Endodermal cell (in vitro differentiated cells): Measurements from ENCODE around the gene PFN3. TPM values are rescaled to one million over a fixed set of nuclear protein-coding genes. Genes with fewer than 3 reads are reported as not detected.
A peak's percentile ranks its signal among the peaks of the same experiment; 100 is the strongest.
"Not testable (repeated sequence)": the region's sequence is repeated elsewhere in the genome, so short reads cannot be mapped to it uniquely, and the experiment has no call there.

Experiments
- DNase-seq: peaks from one replicate; pipeline ENCODE4 v3.0.0-alpha.2; 2017
- H3K27ac ChIP-seq: 2 replicates; pipeline ENCODE4 v1.5.1; 2013; ENCODE audit warnings: mild to moderate bottlenecking, low read depth, low read length, moderate library complexity
- H3K27me3 ChIP-seq: 2 replicates; pipeline ENCODE4 v1.6.1; 2013; ENCODE audit warnings: mild to moderate bottlenecking, low read length, moderate library complexity; ENCODE audit not compliant: insufficient read depth, control insufficient read depth, poor library complexity, severe bottlenecking
- H3K36me3 ChIP-seq: 2 replicates; pipeline ENCODE4 v1.7.0; 2013; ENCODE audit warnings: mild to moderate bottlenecking, low read length, moderate library complexity; ENCODE audit not compliant: control insufficient read depth, insufficient read depth
- H3K4me1 ChIP-seq: one replicate; pipeline ENCODE4 v1.7.0; 2013; ENCODE audit warnings: low read length; ENCODE audit not compliant: control insufficient read depth, insufficient read depth
- H3K4me3 ChIP-seq: 2 replicates; pipeline ENCODE4 v1.5.1; 2013; ENCODE audit warnings: mild to moderate bottlenecking, low read length, moderate library complexity
- H3K9ac ChIP-seq: 2 replicates; pipeline ENCODE4 v1.6.1; 2013; ENCODE audit warnings: mild to moderate bottlenecking, low read length, moderate library complexity; ENCODE audit not compliant: poor library complexity, severe bottlenecking; ENCODE audit errors: extremely low read depth
- H3K9me3 ChIP-seq: 2 replicates; pipeline ENCODE4 v1.6.1; 2013; ENCODE audit warnings: mild to moderate bottlenecking, low read length, moderate library complexity; ENCODE audit not compliant: control insufficient read depth
- H3K27ac Mint-ChIP-seq: 2 replicates; pipeline ENCODE4 v1.8.0; 2020; ENCODE audit warnings: mixed read lengths
- H3K27me3 Mint-ChIP-seq: 2 replicates; pipeline ENCODE4 v1.8.0; 2021; ENCODE audit warnings: mild to moderate bottlenecking, mixed read lengths; ENCODE audit not compliant: insufficient read depth
- H3K36me3 Mint-ChIP-seq: 2 replicates; pipeline ENCODE4 v1.8.0; 2020; ENCODE audit warnings: low read depth, mixed read lengths
- H3K4me1 Mint-ChIP-seq: 2 replicates; pipeline ENCODE4 v1.8.0; 2020; ENCODE audit warnings: mixed read lengths
- H3K4me3 Mint-ChIP-seq: 2 replicates; pipeline ENCODE4 v1.8.0; 2020; ENCODE audit warnings: mild to moderate bottlenecking, moderate library complexity, mixed read lengths
- H3K9me3 Mint-ChIP-seq: 2 replicates; pipeline ENCODE4 v1.8.0; 2020; ENCODE audit warnings: mild to moderate bottlenecking, mixed read lengths
- WGBS, 2 experiments: methylation state at CpG; one replicate each; pipeline versions ENCODE4 v1.1.5 to v1.1.7; 2013; ENCODE audit warnings: missing lambda C conversion rate in 2 of 2, mixed read lengths in 1 of 2; ENCODE audit not compliant: insufficient coverage in 1 of 2, insufficient read length in 1 of 2; 5-methylcytosine and 5-hydroxymethylcytosine counted together
- total RNA-seq, 2 donors: library from RNA; stranded (reverse); fragmentation: NEBNext Ultra II Directional in 1 of 2; extraction: Animal tissue kit (Norgen Biotek cat#: 25700) in 1 of 2; gene quantifications; 2 replicates in 1 of 2; 3 replicates in 1 of 2; pipeline ENCODE4 v1.2.1, GENCODE V29; 2021
- TF ChIP-seq, protein P1 (sequence below): fragments of 200-600 bp; sonication (generic); conservative IDR thresholded peaks from 2 replicates; pipeline ENCODE4 v1.5.0; 2021; ENCODE audit warnings: antibody characterized with exemption, mild to moderate bottlenecking

Gene PFN3
- total RNA-seq, 2 donors from 2014 or later = not detected

DNA sequence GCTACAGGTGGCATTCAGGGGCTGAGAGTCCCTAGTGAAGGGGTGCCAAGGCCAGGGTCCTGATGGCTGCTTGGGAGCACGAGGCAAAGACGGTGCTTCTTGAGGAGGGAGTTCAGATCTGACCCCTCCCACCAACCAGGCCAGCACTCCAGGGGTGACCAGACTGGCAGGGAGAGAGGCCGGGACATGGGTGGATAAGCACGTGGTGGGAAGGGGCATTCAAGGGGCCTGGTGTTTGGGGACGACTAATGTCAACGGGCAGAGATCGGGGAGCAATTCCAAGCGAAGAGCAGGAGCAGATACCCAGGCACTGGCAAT, 38.2 kb downstream of the PFN3 start:
- no peaks in the 10 kb centered on the region for H3K36me3 ChIP-seq
- peaks cover 21% of the 10 kb centered on the region for H3K27me3 ChIP-seq
- Mint-ChIP-seq H3K36me3 (no peaks in the 10 kb centered on the region), H3K4me1 (peaks cover 15% of the 10 kb centered on the region), H3K4me3 (peak overlapping the region; percentile 63), H3K9me3 (no peaks in the 10 kb centered on the region), H3K27me3 (peaks cover 39% of the 10 kb centered on the region), H3K27ac (no peak overlapping the region)
- TF ChIP-seq, protein P1, sequence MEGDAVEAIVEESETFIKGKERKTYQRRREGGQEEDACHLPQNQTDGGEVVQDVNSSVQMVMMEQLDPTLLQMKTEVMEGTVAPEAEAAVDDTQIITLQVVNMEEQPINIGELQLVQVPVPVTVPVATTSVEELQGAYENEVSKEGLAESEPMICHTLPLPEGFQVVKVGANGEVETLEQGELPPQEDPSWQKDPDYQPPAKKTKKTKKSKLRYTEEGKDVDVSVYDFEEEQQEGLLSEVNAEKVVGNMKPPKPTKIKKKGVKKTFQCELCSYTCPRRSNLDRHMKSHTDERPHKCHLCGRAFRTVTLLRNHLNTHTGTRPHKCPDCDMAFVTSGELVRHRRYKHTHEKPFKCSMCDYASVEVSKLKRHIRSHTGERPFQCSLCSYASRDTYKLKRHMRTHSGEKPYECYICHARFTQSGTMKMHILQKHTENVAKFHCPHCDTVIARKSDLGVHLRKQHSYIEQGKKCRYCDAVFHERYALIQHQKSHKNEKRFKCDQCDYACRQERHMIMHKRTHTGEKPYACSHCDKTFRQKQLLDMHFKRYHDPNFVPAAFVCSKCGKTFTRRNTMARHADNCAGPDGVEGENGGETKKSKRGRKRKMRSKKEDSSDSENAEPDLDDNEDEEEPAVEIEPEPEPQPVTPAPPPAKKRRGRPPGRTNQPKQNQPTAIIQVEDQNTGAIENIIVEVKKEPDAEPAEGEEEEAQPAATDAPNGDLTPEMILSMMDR = no peak
- H3K9ac ChIP-seq = no peak overlapping the region
- H3K4me1 ChIP-seq = peaks cover 7% of the 10 kb centered on the region
- H3K27ac ChIP-seq = no peak overlapping the region
- H3K9me3 ChIP-seq = no peaks in the 10 kb centered on the region
- H3K4me3 ChIP-seq = no peak overlapping the region
- peak; percentile 46 for DNase-seq
- WGBS, 2 experiments = 82 to 88% methylated on average over 6 to 8 of the region's 8 CpGs

DNA sequence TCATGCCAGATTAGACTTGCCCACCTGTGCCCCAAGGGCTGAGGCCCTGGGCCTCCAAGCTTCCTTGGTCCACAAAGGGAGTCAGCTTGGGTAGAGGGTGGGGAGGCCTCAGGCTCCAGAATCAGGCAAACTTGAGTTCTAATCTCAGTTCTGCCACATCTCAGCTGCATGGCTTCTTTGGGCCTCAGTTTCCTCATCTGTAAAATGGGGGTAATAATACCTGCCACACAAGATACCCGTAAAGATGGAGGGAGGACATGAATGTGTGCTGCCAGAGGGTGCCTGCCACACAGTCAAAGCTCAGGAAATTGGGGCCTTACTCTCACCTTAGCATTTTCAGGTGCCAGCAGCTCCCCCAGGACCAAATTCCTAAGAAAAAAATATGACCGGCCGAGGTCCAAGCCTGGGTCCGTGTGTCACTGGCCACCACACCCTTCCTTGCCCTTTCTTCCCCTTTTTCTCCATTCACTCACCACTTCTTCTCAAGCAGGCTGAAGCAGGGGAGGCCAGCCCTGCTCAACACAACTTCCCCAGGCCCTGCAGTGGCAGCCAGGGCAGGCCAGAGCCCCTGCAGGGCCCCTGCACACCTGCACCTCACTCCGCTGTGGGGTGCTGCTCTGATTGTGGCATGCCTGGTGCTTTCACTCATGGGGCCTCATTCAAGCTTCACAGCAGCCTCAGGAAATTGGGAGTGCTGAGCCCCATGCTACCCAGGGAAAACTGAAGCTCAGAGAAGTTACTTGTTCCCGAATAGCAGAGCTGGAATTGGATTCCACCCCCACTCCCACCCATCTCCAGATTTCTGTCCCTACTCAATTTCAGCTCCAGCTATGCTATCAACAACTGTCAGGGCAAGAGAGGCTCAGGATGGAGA, 38.8 kb downstream of the PFN3 start:
- H3K27ac ChIP-seq = no peak overlapping the region
- no peaks in the 10 kb centered on the region for H3K9me3 ChIP-seq
- no peaks in the 10 kb centered on the region for H3K36me3 ChIP-seq
- Mint-ChIP-seq H3K27ac (no peak overlapping the region), H3K27me3 (peaks cover 41% of the 10 kb centered on the region), H3K4me3 (peak overlapping the region; percentile 63), H3K4me1 (peaks cover 15% of the 10 kb centered on the region), H3K36me3 (no peaks in the 10 kb centered on the region), H3K9me3 (no peaks in the 10 kb centered on the region)
- H3K4me1 ChIP-seq = peaks cover 7% of the 10 kb centered on the region
- DNase-seq = peak; percentile 46
- TF ChIP-seq, protein P1 = no peak
- no peak overlapping the region for H3K4me3 ChIP-seq
- H3K9ac ChIP-seq = no peak overlapping the region
- peaks cover 26% of the 10 kb centered on the region for H3K27me3 ChIP-seq
- 96 to 100% methylated on average over 1 to 6 of the region's 6 CpGs for WGBS, 2 experiments

DNA sequence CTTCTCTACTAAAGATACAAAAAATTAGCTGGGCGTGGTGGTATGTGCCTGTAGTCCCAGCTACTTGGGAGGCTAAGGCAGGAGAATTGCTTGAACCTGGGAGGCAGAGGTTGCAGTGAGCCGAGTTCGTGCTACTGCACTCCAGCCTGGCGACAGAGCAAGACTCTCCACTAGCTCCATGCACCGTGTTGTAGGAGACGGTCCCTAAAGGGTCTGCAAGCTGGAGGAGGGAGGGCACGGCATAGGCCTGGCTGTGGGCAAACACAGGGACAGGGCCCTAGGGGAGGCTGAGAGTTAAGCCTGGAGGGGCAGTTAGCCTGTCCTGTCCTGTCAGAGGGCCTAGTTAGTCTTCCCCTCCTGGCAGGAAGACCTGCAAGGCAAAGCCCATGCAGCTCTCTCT, 39.7 kb downstream of the PFN3 start:
- not testable (repeated sequence) for H3K27ac Mint-ChIP-seq, H3K9ac ChIP-seq, H3K27ac ChIP-seq, H3K9me3 ChIP-seq, H3K4me3 ChIP-seq, H3K4me1 Mint-ChIP-seq, H3K36me3 Mint-ChIP-seq, H3K4me1 ChIP-seq, H3K9me3 Mint-ChIP-seq, H3K36me3 ChIP-seq, H3K4me3 Mint-ChIP-seq
- peak; percentile 42 for DNase-seq
- H3K27me3 ChIP-seq = peaks cover 29% of the 10 kb centered on the region
- H3K27me3 Mint-ChIP-seq = peaks cover 48% of the 10 kb centered on the region
- WGBS, 2 experiments = 91% methylated on average over 7 of the region's 7 CpGs
